Fibroblast of lung (primary cell): Measurements from ENCODE around the gene VWF. TPM values are rescaled to one million over a fixed set of nuclear protein-coding genes. Genes with fewer than 3 reads are reported as not detected.

Experiments
- DNase-seq, 2 donors: peaks; one replicate each; pipeline versions ENCODE4 v3.0.0 to v3.0.0-alpha.2; 2010; ENCODE audit warnings: low read depth in 2 of 2
- H2AFZ ChIP-seq: 2 replicates; pipeline ENCODE4 v1.5.1; 2012; ENCODE audit warnings: low read length, control low read depth, inconsistent platforms
- H3K27ac ChIP-seq: 2 replicates; pipeline ENCODE4 v1.5.1; 2011; ENCODE audit warnings: low read length, control low read depth; ENCODE audit not compliant: insufficient read depth
- H3K27me3 ChIP-seq: 2 replicates; pipeline ENCODE4 v1.5.1; 2011; ENCODE audit warnings: mild to moderate bottlenecking, low read length; ENCODE audit not compliant: control insufficient read depth, insufficient read depth
- H3K36me3 ChIP-seq: 2 replicates; pipeline ENCODE4 v1.5.1; 2011; ENCODE audit warnings: low read length; ENCODE audit not compliant: control insufficient read depth, insufficient read depth
- H3K4me1 ChIP-seq: 2 replicates; pipeline ENCODE4 v1.5.1; 2011; ENCODE audit warnings: low read length; ENCODE audit not compliant: control insufficient read depth, insufficient read depth; ENCODE audit errors: extremely low read depth
- H3K4me2 ChIP-seq: 2 replicates; pipeline ENCODE4 v1.5.1; 2011; ENCODE audit warnings: low read length, control low read depth; ENCODE audit not compliant: insufficient read depth; ENCODE audit errors: extremely low read depth
- H3K4me3 ChIP-seq, 4 experiments: fragments of 200-600 bp in 1 of 4; sonication (generic) in 1 of 4; replicated peaks in 1 of 4; 2 replicates each; pipeline ENCODE4 v1.5.1; 2011 to 2016; ENCODE audit warnings: low read length in 4 of 4, low read depth in 3 of 4, mild to moderate bottlenecking in 3 of 4, control low read depth in 2 of 4, inconsistent platforms in 1 of 4, mixed read lengths in 1 of 4; ENCODE audit not compliant: insufficient read depth in 1 of 4; ENCODE audit errors: control extremely low read depth in 1 of 4
- H3K79me2 ChIP-seq: 2 replicates; pipeline ENCODE4 v1.5.1; 2012; ENCODE audit warnings: mild to moderate bottlenecking, low read length, inconsistent platforms; ENCODE audit not compliant: control insufficient read depth, insufficient read depth
- H3K9ac ChIP-seq: 2 replicates; pipeline ENCODE4 v1.5.1; 2011; ENCODE audit warnings: mild to moderate bottlenecking, low read length, control low read depth; ENCODE audit not compliant: insufficient read depth
- H3K9me3 ChIP-seq: 2 replicates; pipeline ENCODE4 v1.5.1; 2012; ENCODE audit warnings: low read depth, low read length; ENCODE audit not compliant: control insufficient read depth, insufficient read depth
- H4K20me1 ChIP-seq: 2 replicates; pipeline ENCODE4 v1.5.1; 2011; ENCODE audit warnings: low read length; ENCODE audit not compliant: control insufficient read depth, insufficient read depth; ENCODE audit errors: extremely low read depth
- EZH2 ChIP-seq: IDR thresholded peaks from 2 replicates; pipeline ENCODE4 v1.5.1; 2012; ENCODE audit warnings: low read length, control low read depth, mild to moderate bottlenecking; ENCODE audit errors: missing control alignments
- polyA plus RNA-seq, 2 donors: library from polyadenylated mRNA; depleted of rRNA in 1 of 2; stranded (reverse) in 1 of 2; unstranded in 1 of 2; fragments of >200 nt; gene quantifications; 2 replicates each; pipeline ENCODE4 v1.2.1, GENCODE V29; 2011 to 2012; ENCODE audit warnings: missing spikeins in 1 of 2
- total RNA-seq: library from RNA; depleted of rRNA; stranded (reverse); fragments of >200 nt; gene quantifications from 2 replicates; pipeline ENCODE4 v1.2.1, GENCODE V29; 2014
- TF ChIP-seq, protein P1 (sequence below), 2 donors: IDR thresholded peaks in 1 of 2; conservative IDR thresholded peaks in 1 of 2; 1 replicate in 1 of 2; 2 replicates in 1 of 2; pipeline ENCODE4 v1.5.1; 2011 to 2012; ENCODE audit warnings: low read length in 2 of 2, control low read depth in 1 of 2, inconsistent platforms in 1 of 2, low read depth in 1 of 2, mild to moderate bottlenecking in 1 of 2

The VWF gene
- total and polyA plus RNA-seq, 2 donors (not counting 1 experiment from before 2014, with no cell fraction given), result 0.15 to 1.7 TPM

DNA sequence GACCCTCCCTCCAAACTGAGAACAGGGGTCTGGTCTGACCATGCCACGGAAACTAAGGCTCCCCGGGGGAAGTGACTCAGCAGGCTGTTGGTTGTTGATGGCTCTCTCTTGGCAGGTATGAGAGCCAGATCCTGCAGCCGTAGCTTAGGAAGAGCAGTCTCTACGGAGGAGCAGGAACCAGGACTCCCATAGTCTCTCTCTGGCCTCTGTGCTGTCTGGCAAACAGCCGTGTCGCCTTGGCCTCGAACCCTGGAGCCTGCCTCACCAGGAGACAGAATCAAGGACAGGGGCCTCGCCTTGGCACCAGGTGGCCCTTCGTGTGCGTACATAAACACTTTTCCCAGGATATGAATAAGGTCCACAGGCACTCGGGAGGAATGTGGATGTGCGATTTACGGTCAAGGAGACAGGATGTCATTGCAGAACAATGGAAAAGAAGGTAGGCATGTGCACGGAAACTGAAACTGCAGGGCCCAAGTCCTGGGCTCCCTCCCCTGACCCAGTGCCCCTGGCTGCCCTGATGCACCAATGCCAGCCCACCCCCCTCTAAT, 7.9 kb downstream of the VWF start:
- Histone ChIP-seq H3K79me2 (no peaks in the 10 kb centered on the region), H3K27me3 (peaks cover 4% of the 10 kb centered on the region), H3K36me3 (no peaks in the 10 kb centered on the region), H3K27ac (no peak overlapping the region), H2AFZ (no peak overlapping the region), H3K9me3 (no peaks in the 10 kb centered on the region), H4K20me1 (no peaks in the 10 kb centered on the region), H3K4me3 (no peak overlapping the region), H3K9ac (no peak overlapping the region), H3K4me1 (no peaks in the 10 kb centered on the region), H3K4me2 (no peak overlapping the region)
- DNase-seq, result peak in 1 of 2 donors; percentile 94
- TF ChIP-seq EZH2, result no peak
- TF ChIP-seq, protein P1, sequence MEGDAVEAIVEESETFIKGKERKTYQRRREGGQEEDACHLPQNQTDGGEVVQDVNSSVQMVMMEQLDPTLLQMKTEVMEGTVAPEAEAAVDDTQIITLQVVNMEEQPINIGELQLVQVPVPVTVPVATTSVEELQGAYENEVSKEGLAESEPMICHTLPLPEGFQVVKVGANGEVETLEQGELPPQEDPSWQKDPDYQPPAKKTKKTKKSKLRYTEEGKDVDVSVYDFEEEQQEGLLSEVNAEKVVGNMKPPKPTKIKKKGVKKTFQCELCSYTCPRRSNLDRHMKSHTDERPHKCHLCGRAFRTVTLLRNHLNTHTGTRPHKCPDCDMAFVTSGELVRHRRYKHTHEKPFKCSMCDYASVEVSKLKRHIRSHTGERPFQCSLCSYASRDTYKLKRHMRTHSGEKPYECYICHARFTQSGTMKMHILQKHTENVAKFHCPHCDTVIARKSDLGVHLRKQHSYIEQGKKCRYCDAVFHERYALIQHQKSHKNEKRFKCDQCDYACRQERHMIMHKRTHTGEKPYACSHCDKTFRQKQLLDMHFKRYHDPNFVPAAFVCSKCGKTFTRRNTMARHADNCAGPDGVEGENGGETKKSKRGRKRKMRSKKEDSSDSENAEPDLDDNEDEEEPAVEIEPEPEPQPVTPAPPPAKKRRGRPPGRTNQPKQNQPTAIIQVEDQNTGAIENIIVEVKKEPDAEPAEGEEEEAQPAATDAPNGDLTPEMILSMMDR (conservative IDR thresholded peaks at IDR 0.05 in 1 of 2, IDR thresholded peaks at IDR 0.05 in 1 of 2; ENCODE audit: low read depth in 1 of 2, low read length in 2 of 2), result no peak

DNA sequence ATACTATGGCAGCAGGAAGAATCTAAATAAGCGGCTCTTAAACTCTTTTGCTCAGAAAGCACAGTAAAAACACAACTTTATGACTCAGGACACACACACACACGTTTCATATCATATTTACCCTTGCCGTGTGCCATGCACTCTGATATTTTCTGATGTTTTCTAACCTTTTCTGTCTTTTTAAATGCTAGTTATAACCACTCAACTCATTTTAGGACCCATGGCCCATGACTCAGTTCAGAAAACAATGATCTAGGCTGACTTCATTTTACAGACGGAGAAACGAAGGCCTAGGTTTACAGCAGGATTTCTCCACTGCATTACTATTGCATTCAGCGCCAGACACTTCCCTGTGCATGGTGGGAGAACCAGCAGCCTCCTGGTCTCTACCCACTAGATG, 9.1 kb downstream of the VWF start:
- peak in 1 of 2 donors; percentile 43 for DNase-seq
- H3K4me1 ChIP-seq, result no peaks in the 10 kb centered on the region
- no peaks in the 10 kb centered on the region for H3K9me3 ChIP-seq
- H3K9ac ChIP-seq, result no peak overlapping the region
- H3K4me2 ChIP-seq, result no peak overlapping the region
- no peak overlapping the region for H3K27ac ChIP-seq
- H3K36me3 ChIP-seq, result no peaks in the 10 kb centered on the region
- no peak overlapping the region for H3K4me3 ChIP-seq
- no peak for TF ChIP-seq EZH2
- TF ChIP-seq, protein P1 (conservative IDR thresholded peaks at IDR 0.05 in 1 of 2, IDR thresholded peaks at IDR 0.05 in 1 of 2; ENCODE audit: low read depth in 1 of 2, low read length in 2 of 2), result no peak
- H3K79me2 ChIP-seq, result no peaks in the 10 kb centered on the region
- no peak overlapping the region for H2AFZ ChIP-seq
- H3K27me3 ChIP-seq, result no peaks in the 10 kb centered on the region
- H4K20me1 ChIP-seq, result no peaks in the 10 kb centered on the region

DNA sequence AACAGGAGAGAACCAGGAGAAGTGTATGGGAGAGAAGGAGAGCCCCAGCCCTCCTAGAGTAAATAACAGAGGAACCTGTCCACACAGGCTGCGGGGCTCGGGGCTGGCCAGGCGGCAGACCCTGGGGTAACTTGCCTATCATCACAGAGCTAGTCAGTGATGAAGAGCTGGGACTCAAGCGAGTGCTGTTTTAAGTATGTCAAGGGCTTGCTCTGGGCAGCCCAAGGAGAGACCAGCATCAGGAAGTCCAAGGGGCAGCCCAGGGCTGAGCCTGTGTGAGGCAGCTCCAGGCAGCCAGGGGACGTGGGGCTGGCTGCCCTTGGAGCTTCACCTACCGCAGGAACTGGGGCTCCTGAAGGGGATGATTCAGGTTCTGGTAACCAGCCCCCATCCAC, 10.0 kb downstream of the VWF start:
- Histone ChIP-seq H3K4me1 (no peaks in the 10 kb centered on the region), H2AFZ (no peak overlapping the region), H3K9me3 (no peaks in the 10 kb centered on the region), H3K4me3 (no peak overlapping the region), H3K9ac (no peak overlapping the region), H3K36me3 (no peaks in the 10 kb centered on the region), H3K4me2 (no peak overlapping the region), H3K27me3 (no peaks in the 10 kb centered on the region), H3K27ac (no peak overlapping the region), H4K20me1 (no peaks in the 10 kb centered on the region), H3K79me2 (no peaks in the 10 kb centered on the region)
- DNase-seq, result no peak
- no peak for TF ChIP-seq EZH2
- TF ChIP-seq, protein P1 (conservative IDR thresholded peaks at IDR 0.05 in 1 of 2, IDR thresholded peaks at IDR 0.05 in 1 of 2; ENCODE audit: low read depth in 1 of 2, low read length in 2 of 2), result no peak
